ENCODE measurements around the gene CCDC192. TPM values are rescaled to one million over a fixed set of nuclear protein-coding genes. Genes with fewer than 3 reads are reported as not detected.
A peak's percentile ranks its signal among the peaks of the same experiment; 100 is the strongest.

CCDC192 gene
- not detected in 2 replicates for total RNA-seq (2022)
- Bru-seq, nascent RNA: percentile 17 among the genes with signal in this experiment
- percentile 17 among the genes with signal in this experiment for BruChase-seq, experiment 1, labeled RNA remaining after a 2-hour chase
- percentile 8 among the genes with signal in this experiment for BruChase-seq, experiment 2, labeled RNA remaining after a 6-hour chase
- long read RNA-seq, partial matches to known transcripts: 0 of 3 reads
- long read RNA-seq, other reads (novel, unspliced or antisense): 3 of 3 reads

- DNase-seq: no peak
- Histone ChIP-seq H3K27me3 (replicated peaks; ENCODE audit: control insufficient read depth, insufficient read depth, low read length) (no peaks in the 10 kb centered on the region), H3K36me3 (ENCODE audit: control insufficient read depth, insufficient read depth, low read length) (no peaks in the 10 kb centered on the region), H3K4me3 (ENCODE audit: low read depth, low read length) (no peak within 1 kb of the TSS), H3K9me3 (no peaks in the 10 kb centered on the region), H3K4me1 (peaks cover 27% of the 10 kb centered on the region)
- CTCF ChIA-PET: no interaction called here
- Mint-ChIP-seq H3K27ac (ENCODE audit: unreplicated experiment) (no peak within 1 kb of the TSS), H3K4me3 (ENCODE audit: unreplicated experiment) (no peak within 1 kb of the TSS), H3K36me3 (ENCODE audit: insufficient read depth, unreplicated experiment) (no peaks in the 10 kb centered on the region), H3K4me1 (ENCODE audit: low read depth, unreplicated experiment) (peaks cover 28% of the 10 kb centered on the region), H3K27me3 (ENCODE audit: insufficient read depth, unreplicated experiment) (no peaks in the 10 kb centered on the region), H3K9me3 (ENCODE audit: unreplicated experiment) (peaks cover 10% of the 10 kb centered on the region)
- POLR2A ChIA-PET: no interaction called here
- TF ChIP-seq CTCF (IDR thresholded peaks at IDR 0.05; ENCODE audit: insufficient read depth in 1 of 2, low read depth in 1 of 2, low read length in 1 of 2, severe bottlenecking in 1 of 2, unreplicated experiment in 1 of 2): no peak
- intact Hi-C loops (cut with micrococcal nuclease; ENCODE audit: unreplicated experiment): no loop called here
- BruUV-seq (replicated peaks): no TSS peak
Observed at GRCh38 chr5:127702926-127703561, at the start of gene CCDC192. TSS of gene CCDC192 (plus strand) at chr5:127703391. CDS start at chr5:127703446, 55 bp downstream.

- Mint-ChIP-seq H3K4me1 (ENCODE audit: low read depth, unreplicated experiment) (peaks cover 8% of the 10 kb centered on the region), H3K36me3 (ENCODE audit: insufficient read depth, unreplicated experiment) (no peaks in the 10 kb centered on the region), H3K9me3 (ENCODE audit: unreplicated experiment) (no peaks in the 10 kb centered on the region), H3K27me3 (ENCODE audit: insufficient read depth, unreplicated experiment) (peaks cover 5% of the 10 kb centered on the region), H3K4me3 (ENCODE audit: unreplicated experiment) (no peak overlapping the region), H3K27ac (ENCODE audit: unreplicated experiment) (no peak overlapping the region)
- BruUV-seq (replicated peaks): no TSS peak
- no peaks in the 10 kb centered on the region for H3K27me3 ChIP-seq (replicated peaks; ENCODE audit: control insufficient read depth, insufficient read depth, low read length)
- intact Hi-C loops (cut with micrococcal nuclease; ENCODE audit: unreplicated experiment): no loop called here
- no peaks in the 10 kb centered on the region for H3K4me1 ChIP-seq
- CTCF ChIA-PET: no interaction called here
- POLR2A ChIA-PET: no interaction called here
- TF ChIP-seq CTCF (IDR thresholded peaks at IDR 0.05; ENCODE audit: insufficient read depth in 1 of 2, low read depth in 1 of 2, low read length in 1 of 2, severe bottlenecking in 1 of 2, unreplicated experiment in 1 of 2): no peak
- H3K4me3 ChIP-seq (ENCODE audit: low read depth, low read length): no peak overlapping the region
- no peak for DNase-seq
- no peaks in the 10 kb centered on the region for H3K36me3 ChIP-seq (ENCODE audit: control insufficient read depth, insufficient read depth, low read length)
- no peaks in the 10 kb centered on the region for H3K9me3 ChIP-seq
Observed at GRCh38 chr5:127656825-127657224, 46.4 kb upstream of the CCDC192 start.

GRCh38 chr5:127660047-127660733 is 43.0 kb upstream of the CCDC192 start:
- BruUV-seq (replicated peaks): no TSS peak
- peaks cover 8% of the 10 kb centered on the region for H3K4me1 Mint-ChIP-seq (ENCODE audit: low read depth, unreplicated experiment)
- H3K4me3 Mint-ChIP-seq (ENCODE audit: unreplicated experiment): no peak overlapping the region
- Histone ChIP-seq H3K4me3 (ENCODE audit: low read depth, low read length) (no peak overlapping the region), H3K36me3 (ENCODE audit: control insufficient read depth, insufficient read depth, low read length) (no peaks in the 10 kb centered on the region), H3K4me1 (no peaks in the 10 kb centered on the region), H3K27me3 (replicated peaks; ENCODE audit: control insufficient read depth, insufficient read depth, low read length) (no peaks in the 10 kb centered on the region), H3K9me3 (no peaks in the 10 kb centered on the region)
- H3K36me3 Mint-ChIP-seq (ENCODE audit: insufficient read depth, unreplicated experiment): no peaks in the 10 kb centered on the region
- ChIA-PET POLR2A (no interaction called here), CTCF (no interaction called here)
- no peak for DNase-seq
- no peak overlapping the region for H3K27ac Mint-ChIP-seq (ENCODE audit: unreplicated experiment)
- H3K9me3 Mint-ChIP-seq (ENCODE audit: unreplicated experiment): no peaks in the 10 kb centered on the region
- TF ChIP-seq CTCF (IDR thresholded peaks at IDR 0.05; ENCODE audit: insufficient read depth in 1 of 2, low read depth in 1 of 2, low read length in 1 of 2, severe bottlenecking in 1 of 2, unreplicated experiment in 1 of 2): no peak
- intact Hi-C loops (cut with micrococcal nuclease; ENCODE audit: unreplicated experiment): no loop called here
- H3K27me3 Mint-ChIP-seq (ENCODE audit: insufficient read depth, unreplicated experiment): peaks cover 3% of the 10 kb centered on the region
